Measurements from ENCODE around the gene TXNDC12.

The TXNDC12 gene

GRCh38 chr1:52002038-52002917 lies 52.7 kb downstream of the TXNDC12 start:
- DNase-seq (ENCODE audit: extremely low read depth in 1 of 2, low read depth in 1 of 2) = peak in 1 of 2 donors; percentile 15

GRCh38 chr1:51998701-51999100 lies 56.3 kb downstream of the TXNDC12 start:
- DNase-seq (ENCODE audit: extremely low read depth in 1 of 2, low read depth in 1 of 2) = no peak

- no peak for DNase-seq (ENCODE audit: extremely low read depth in 1 of 2, low read depth in 1 of 2)
Measured at GRCh38 chr1:51997974-51998382, 57.0 kb downstream of the TXNDC12 start.

- DNase-seq (ENCODE audit: extremely low read depth in 1 of 2, low read depth in 1 of 2) = peak; percentile 34 to 65
Measured at GRCh38 chr1:51990478-51990965, 64.5 kb downstream of the TXNDC12 start, which contains the start of gene RAB3B. RAB3B (minus strand) TSS chr1:51990700; CDS start chr1:51977117, 13,583 bp downstream.

- no peak for DNase-seq (ENCODE audit: extremely low read depth in 1 of 2, low read depth in 1 of 2)
Measured at GRCh38 chr1:51989582-51990477, 65.2 kb downstream of the TXNDC12 start.

GRCh38 chr1:51988254-51988653 lies 66.7 kb downstream of the TXNDC12 start:
- DNase-seq (ENCODE audit: extremely low read depth in 1 of 2, low read depth in 1 of 2) = no peak

GRCh38 chr1:51986718-51987117 lies 68.3 kb downstream of the TXNDC12 start:
- no peak for DNase-seq (ENCODE audit: extremely low read depth in 1 of 2, low read depth in 1 of 2)

GRCh38 chr1:51982161-51982560 lies 72.8 kb downstream of the TXNDC12 start:
- DNase-seq (ENCODE audit: extremely low read depth in 1 of 2, low read depth in 1 of 2) = no peak

- DNase-seq (ENCODE audit: extremely low read depth in 1 of 2, low read depth in 1 of 2) = no peak
Measured at GRCh38 chr1:51981555-51981954, 73.4 kb downstream of the TXNDC12 start.

GRCh38 chr1:51978099-51978498 lies 76.9 kb downstream of the TXNDC12 start:
- no peak for DNase-seq (ENCODE audit: extremely low read depth in 1 of 2, low read depth in 1 of 2)

GRCh38 chr1:51976846-51977602 lies 78.0 kb downstream of the TXNDC12 start:
- no peak for DNase-seq (ENCODE audit: extremely low read depth in 1 of 2, low read depth in 1 of 2)

- no peak for DNase-seq (ENCODE audit: extremely low read depth in 1 of 2, low read depth in 1 of 2)
Measured at GRCh38 chr1:51973587-51974474, 81.2 kb downstream of the TXNDC12 start.

Measured in activated CD8-positive, alpha-beta memory T cell treated with anti-CD3 and anti-CD28 coated beads for 1 hour (primary cell).